ENCODE data around the gene MITF.

DNA sequence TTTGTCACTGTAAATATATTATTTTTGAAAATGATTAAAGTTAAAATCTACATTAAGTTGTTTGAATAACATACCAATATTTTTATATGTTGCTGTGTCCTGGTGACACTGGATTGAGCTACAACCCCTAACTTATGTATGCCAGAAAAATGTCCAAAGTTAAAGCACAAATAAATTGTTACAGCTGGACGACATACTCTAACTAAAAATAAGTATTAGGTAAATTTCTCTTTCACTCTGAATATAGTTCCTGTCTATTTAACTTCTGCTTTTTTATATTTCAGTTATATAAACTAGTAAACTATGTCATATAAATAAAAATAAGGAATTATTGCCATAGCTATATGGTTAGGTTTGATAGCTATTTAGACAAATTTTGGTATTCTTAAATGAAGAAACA lies 141.8 kb downstream of the MITF start:
- TF ChIP-seq CTCF (IDR thresholded peaks at IDR 0.05; ENCODE audit: low read depth, low read length) (no peak), EZH2phosphoT487 (IDR thresholded peaks at IDR 0.05; ENCODE audit: low read depth) (no peak)
